Right lung (tissue), 10 donors: ENCODE measurements around the gene NTRK1. TPM values are rescaled to one million over a fixed set of nuclear protein-coding genes. Genes with fewer than 3 reads are reported as not detected.

Experiments used
- DNase-seq, 2 donors: peaks; one replicate each; pipeline ENCODE4 v3.0.0-alpha.2; 2013
- long read RNA-seq, 8 donors: transcript quantifications; one replicate each; lab custom pipeline, GENCODE V29; 2026
- polyA plus RNA-seq, 5 donors: library from polyadenylated mRNA; unstranded; fragments of 120-200 nt; gene quantifications; one replicate each; pipeline versions ENCODE4 v1.2.1 to v1.2.3, GENCODE V29; 2013; ENCODE audit warnings: inconsistent platforms in 1 of 5, low replicate concordance in 1 of 5; ENCODE audit not compliant: insufficient read length in 5 of 5, insufficient read depth in 1 of 5

The NTRK1 gene
- polyA plus RNA-seq: under 1 TPM; 0.10 to 0.21 (median 0.18) TPM
- long read RNA-seq, donor 1: 0 reads
- long read RNA-seq, donor 2: 0 reads
- long read RNA-seq, donor 3: 0 reads
- long read RNA-seq, donor 4: 0 reads
- long read RNA-seq, donor 5: 0 reads
- long read RNA-seq, donor 6: 0 reads
- long read RNA-seq, donor 7: 0 reads
- long read RNA-seq, donor 8: 0 reads

DNA sequence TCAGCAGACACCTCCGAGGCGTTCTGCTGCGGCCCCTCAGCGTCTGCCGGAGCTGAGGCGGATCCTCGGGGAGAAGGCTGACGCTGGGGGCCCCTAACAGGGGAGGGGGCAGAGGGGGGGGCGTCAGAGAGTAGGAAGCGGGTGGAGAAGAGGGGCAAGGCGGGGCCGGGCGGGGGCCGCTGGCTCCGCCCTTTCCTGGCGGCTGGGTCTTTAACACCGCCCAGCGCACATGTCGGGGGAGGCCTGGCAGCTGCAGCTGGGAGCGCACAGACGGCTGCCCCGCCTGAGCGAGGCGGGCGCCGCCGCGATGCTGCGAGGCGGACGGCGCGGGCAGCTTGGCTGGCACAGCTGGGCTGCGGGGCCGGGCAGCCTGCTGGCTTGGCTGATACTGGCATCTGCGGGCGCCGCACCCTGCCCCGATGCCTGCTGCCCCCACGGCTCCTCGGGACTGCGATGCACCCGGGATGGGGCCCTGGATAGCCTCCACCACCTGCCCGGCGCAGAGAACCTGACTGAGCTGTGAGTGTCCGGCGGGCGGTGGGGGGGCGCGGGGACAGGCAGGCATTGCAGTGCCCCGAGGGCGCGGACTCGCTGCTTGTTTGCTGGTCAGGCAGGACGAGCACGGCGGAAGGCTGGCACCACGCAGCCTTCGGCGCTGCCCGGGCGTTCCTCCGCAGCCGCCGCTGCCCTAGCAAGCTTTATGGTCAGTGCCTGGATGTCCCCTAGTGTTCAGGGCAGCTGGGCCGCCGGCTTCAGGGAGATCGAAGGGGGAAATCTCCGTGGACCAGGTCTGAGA is at the start of gene NTRK1:
NTRK1 (plus strand) TSS at position 238 of the 796 bp plus-strand sequence; CDS start at position 308, 70 bp downstream.
- DNase-seq: no peak

DNA sequence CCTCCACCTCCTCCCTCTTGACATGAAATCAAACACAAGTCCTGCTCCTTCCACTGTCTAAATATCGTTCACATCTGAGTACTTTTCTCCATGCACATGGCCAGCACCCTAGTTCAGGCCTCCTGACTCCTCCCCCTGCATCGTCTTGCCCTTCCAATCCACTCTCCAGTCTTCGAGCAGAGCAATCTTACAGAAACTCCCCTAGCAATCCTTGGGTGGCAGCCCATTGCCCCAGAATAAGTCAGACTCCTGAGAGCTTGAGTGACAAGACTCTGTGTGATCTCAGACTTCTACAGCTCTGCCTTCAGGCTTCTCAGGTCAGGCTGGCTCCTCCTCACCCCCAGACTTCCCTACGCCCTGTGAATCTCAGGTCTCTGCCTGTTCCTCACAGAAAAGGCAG is 49.5 kb upstream of the NTRK1 start:
- DNase-seq: no peak

GRCh38 chr1:156812293-156812990 is 48.2 kb upstream of the NTRK1 start:
- no peak for DNase-seq

GRCh38 chr1:156813298-156813697 is 47.4 kb upstream of the NTRK1 start:
- DNase-seq: no peak

- peak in 1 of 2 donors; percentile 43 for DNase-seq
Observed at GRCh38 chr1:156813750-156814570, 46.7 kb upstream of the NTRK1 start.

GRCh38 chr1:156814571-156815260 is 45.9 kb upstream of the NTRK1 start:
- DNase-seq: no peak

- peak; percentile 52 to 70 for DNase-seq
Observed at GRCh38 chr1:156815307-156815826, 45.3 kb upstream of the NTRK1 start.

- no peak for DNase-seq
Observed at GRCh38 chr1:156815961-156816422, 44.7 kb upstream of the NTRK1 start.

DNA sequence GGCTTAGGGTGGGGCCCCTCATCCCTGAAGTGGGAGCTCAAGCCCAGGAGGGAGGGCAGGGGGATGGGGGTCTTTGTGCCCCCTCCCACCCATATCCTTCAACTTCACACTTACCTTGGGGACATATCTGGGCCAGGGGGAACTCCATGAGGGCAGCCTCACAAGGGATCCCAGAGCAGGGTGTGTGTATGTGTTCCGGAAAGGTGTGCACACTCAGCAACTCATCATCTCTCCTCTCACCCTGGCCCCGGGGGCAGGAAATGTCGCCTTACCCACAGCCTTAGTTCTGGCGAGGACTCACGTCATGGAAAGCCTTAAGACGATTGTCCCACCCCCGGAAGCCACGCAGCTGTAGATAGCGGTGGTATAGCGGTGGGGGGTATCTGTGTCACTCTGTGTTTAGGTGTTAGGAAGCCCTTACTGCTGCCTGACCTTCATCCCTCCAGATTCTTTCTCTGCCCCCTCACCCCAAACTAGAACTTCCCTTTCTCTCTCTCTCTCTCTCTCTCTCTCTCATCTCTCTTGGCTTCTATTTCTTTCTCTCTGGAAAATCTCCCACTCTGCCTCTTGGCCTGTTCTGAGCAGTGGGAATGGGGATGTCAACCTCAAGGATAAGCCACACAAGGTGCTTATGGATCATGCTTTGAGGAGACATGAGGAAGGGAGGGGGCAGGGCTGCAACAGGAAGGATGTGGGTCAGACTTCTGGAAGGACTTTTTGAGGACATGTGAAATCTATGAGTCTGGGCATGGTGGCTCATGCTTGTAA is 43.9 kb upstream of the NTRK1 start, which contains the start of gene SH2D2A:
SH2D2A (minus strand) TSS at position 288 of the 768 bp plus-strand sequence; CDS start at position 148, 140 bp downstream.
- peak in 1 of 2 donors; percentile 44 for DNase-seq

- no peak for DNase-seq
Observed at GRCh38 chr1:156821801-156822200, 38.9 kb upstream of the NTRK1 start.

DNA sequence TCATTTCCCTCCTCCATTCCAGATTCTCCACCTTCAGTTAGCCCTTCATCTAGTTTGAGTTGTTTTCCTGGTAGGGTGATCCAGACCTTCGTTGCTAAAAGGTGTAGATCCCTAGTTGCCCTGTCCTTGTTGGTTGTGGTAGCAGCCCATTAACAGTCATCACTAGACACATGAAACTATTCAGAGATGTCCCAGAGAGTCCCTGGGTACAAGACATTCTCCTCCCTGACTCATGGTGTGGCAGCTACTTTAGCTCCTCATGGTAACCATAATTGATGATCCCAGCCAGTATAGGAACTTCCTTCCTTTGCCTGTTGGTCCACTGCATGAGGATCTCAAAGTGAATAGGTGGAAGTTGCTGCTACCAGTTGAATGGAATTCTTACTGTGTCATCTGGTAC is 38.0 kb upstream of the NTRK1 start:
- DNase-seq: no peak

DNA sequence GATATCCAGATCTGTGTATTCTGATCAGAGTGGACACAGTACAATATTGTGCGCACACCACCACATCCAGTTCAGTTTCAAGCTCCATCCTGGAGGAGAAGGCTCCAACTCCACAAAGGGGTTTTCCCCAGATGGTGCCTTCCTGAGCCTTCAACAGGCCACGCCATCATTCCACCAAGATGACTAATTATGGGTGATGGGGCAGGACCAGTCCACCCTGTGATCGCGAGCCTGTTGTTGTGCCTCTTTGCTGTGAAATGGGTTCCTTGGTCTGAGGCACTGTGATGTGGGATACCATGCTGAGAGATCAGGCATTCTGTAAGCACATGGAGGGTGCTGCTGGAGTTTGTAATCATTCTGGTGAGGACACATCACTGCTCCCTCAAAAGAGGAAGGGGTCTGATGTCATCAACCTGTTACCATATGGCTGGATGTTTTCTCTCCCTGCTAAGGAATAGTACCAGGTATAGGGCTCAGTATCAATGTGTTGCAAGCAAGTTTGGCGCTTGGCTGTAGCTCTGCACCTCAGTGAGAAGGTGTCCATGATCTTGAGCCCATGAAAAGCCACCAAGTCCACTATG is 37.4 kb upstream of the NTRK1 start:
- no peak for DNase-seq

GRCh38 chr1:156826630-156827029 is 34.0 kb upstream of the NTRK1 start:
- DNase-seq: no peak

DNA sequence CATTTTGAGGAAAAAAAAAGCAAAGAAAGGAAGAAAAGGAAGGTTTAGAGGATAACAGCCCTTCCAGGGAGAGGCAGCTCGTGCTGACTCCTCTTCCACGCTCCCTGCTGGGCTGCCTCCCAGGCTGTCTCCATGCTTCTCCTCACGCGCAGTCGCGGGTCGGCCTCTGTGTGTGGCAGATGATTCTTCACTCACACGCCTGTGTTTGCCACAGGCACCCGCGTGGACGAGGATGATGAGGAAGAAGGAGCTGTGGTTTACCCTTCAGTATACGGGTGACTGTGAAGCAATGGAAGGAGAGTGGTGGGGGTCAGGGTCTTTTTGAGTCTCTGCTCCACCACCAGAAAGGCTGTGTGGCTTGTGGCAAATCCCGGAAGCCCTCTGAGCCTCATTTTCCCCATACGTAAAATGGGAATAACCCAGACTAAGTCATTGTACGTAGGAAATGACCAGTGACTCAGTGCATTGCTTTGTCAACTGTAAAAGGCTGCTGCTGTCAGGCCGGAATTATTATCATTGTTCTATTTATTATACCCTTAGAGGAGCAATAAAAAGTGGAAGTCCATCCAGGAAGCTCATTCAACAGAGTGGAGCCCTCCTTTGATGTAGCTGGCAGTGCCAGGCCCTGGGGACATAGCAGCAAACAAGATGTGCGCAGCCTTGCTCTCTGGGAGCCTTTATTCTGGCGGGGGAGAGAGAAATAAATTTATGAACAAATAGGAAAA is 32.1 kb upstream of the NTRK1 start:
- DNase-seq: no peak

- DNase-seq: no peak
Observed at GRCh38 chr1:156832434-156832833, 28.2 kb upstream of the NTRK1 start.

- no peak for DNase-seq
Observed at GRCh38 chr1:156833603-156834002, 27.1 kb upstream of the NTRK1 start.

DNA sequence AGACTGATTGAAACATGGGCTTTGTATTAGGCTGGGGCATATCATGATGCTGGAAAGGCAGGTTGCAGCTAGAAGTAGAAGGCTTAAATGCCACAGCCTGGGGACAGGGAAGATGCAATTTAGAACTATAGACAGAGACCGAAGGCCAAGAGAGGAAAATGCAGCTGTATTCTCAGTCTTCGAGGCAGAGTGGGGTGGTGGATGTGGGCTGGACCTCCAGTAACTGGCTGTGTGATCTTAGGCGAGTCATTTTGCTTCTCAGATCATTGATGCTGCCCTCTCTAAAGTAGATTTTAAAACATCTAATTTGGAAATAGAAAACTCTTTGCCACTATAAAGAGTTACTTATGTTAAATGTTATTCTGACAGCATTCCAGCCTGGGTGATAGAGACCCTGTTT is 26.3 kb upstream of the NTRK1 start:
- no peak for DNase-seq

GRCh38 chr1:156836041-156836654 is 24.5 kb upstream of the NTRK1 start:
- DNase-seq: no peak
